DOHH2 (cell line): ENCODE measurements around the gene SPIRE2.

Source experiments
- H3F3A ChIP-seq: fragments of 200-600 bp; sonication (generic), shearing (Covaris generic); 2 replicates; pipeline ENCODE4 v1.6.0; 2016; ENCODE audit warnings: antibody characterized with exemption, mild to moderate bottlenecking; ENCODE audit not compliant: control insufficient read depth, insufficient read depth
- H3K27ac ChIP-seq: fragments of 200-600 bp; sonication (generic); 2 replicates; pipeline ENCODE4 v1.5.1; 2014; ENCODE audit warnings: low read depth, mild to moderate bottlenecking, low read length, moderate library complexity
- H3K27me3 ChIP-seq: fragments of 200-600 bp; sonication (generic); 2 replicates; pipeline ENCODE4 v1.6.1; 2014; ENCODE audit warnings: mild to moderate bottlenecking, low read length, mixed read lengths; ENCODE audit not compliant: control insufficient read depth
- H3K36me3 ChIP-seq: fragments of 200-600 bp; sonication (generic); 2 replicates; pipeline ENCODE4 v1.6.1; 2014; ENCODE audit warnings: mild to moderate bottlenecking, low read length, moderate library complexity, mixed read lengths; ENCODE audit not compliant: control insufficient read depth
- H3K4me1 ChIP-seq: fragments of 200-600 bp; sonication (generic); 2 replicates; pipeline ENCODE4 v1.6.1; 2014; ENCODE audit warnings: mild to moderate bottlenecking, low read length, mixed read lengths; ENCODE audit not compliant: control insufficient read depth
- H3K4me2 ChIP-seq: fragments of 200-600 bp; sonication (generic); 2 replicates; pipeline ENCODE4 v1.6.0; 2014; ENCODE audit warnings: mild to moderate bottlenecking, low read length, moderate library complexity
- H3K4me3 ChIP-seq: fragments of 200-600 bp; sonication (generic); 2 replicates; pipeline ENCODE4 v1.5.1; 2014; ENCODE audit warnings: mild to moderate bottlenecking, low read length, mixed read lengths
- H3K79me2 ChIP-seq: fragments of 200-600 bp; sonication (generic); 2 replicates; pipeline ENCODE4 v1.6.1; 2014; ENCODE audit warnings: mild to moderate bottlenecking, low read length, mixed read lengths; ENCODE audit not compliant: control insufficient read depth
- H3K9me2 ChIP-seq: fragments of 200-600 bp; sonication (generic); replicated peaks from 2 replicates; pipeline ENCODE4 v1.6.1; 2014; ENCODE audit warnings: mild to moderate bottlenecking, low read length, mixed read lengths; ENCODE audit not compliant: control insufficient read depth
- H3K9me3 ChIP-seq: fragments of 200-600 bp; sonication (generic); 2 replicates; pipeline ENCODE4 v1.6.1; 2014; ENCODE audit warnings: antibody characterized with exemption, low read length, mixed read lengths; ENCODE audit not compliant: control insufficient read depth, insufficient read depth
- H4K20me1 ChIP-seq: fragments of 200-600 bp; sonication (generic); 2 replicates; pipeline ENCODE4 v1.6.0; 2014; ENCODE audit warnings: low read depth, mild to moderate bottlenecking, antibody characterized with exemption, low read length, moderate library complexity; ENCODE audit not compliant: control insufficient read depth, insufficient read depth
- CTCF ChIP-seq: fragments of 200-600 bp; sonication (generic); IDR thresholded peaks from one replicate; pipeline ENCODE4 v1.5.1; 2014; ENCODE audit warnings: antibody characterized with exemption, mild to moderate bottlenecking, low read depth, low read length; ENCODE audit not compliant: poor library complexity, severe bottlenecking
- EZH2phosphoT487 ChIP-seq: fragments of 200-600 bp; sonication (generic); IDR thresholded peaks from 2 replicates; pipeline ENCODE4 v1.6.1; 2017; ENCODE audit warnings: borderline replicate concordance, mild to moderate bottlenecking, antibody characterized with exemption, low read length, moderate library complexity, mixed read lengths

The SPIRE2 gene

GRCh38 chr16:89786474-89787364, 41.6 kb upstream of the SPIRE2 start:
- Histone ChIP-seq H3K79me2 (peaks cover 45% of the 10 kb centered on the region), H3K4me2 (no peak overlapping the region), H3F3A (no peaks in the 10 kb centered on the region; the same call in 1 of the 2 replicates), H3K27me3 (no peaks in the 10 kb centered on the region), H3K36me3 (peaks cover 95% of the 10 kb centered on the region), H3K4me1 (no peaks in the 10 kb centered on the region), H3K9me3 (no peaks in the 10 kb centered on the region), H3K9me2 (no peaks in the 10 kb centered on the region), H4K20me1 (peaks cover 4% of the 10 kb centered on the region; the same call in 1 of the 2 replicates), H3K4me3 (no peak overlapping the region), H3K27ac (no peak overlapping the region)
- no peak for TF ChIP-seq CTCF
- TF ChIP-seq EZH2phosphoT487 = no peak

DNA sequence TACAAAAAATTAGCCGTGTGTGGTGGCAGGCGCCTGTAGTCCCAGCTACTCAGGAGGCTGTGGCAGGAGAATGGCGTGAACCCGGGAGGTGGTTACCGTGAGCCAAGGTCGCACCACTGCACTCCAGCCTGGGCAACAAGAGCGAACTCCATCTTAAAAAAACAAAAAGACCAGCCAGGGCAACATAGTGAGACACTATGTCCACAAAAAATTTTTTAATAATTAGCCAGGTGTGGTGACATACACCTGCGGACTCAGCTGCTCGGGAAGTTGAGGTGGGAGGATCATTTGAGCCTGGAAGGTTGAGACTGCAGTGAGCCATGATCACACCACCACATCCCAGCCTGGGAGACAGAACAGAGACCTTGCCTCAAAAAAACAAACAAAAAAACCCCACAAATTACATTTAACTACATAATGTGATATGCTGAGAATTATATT, 40.9 kb upstream of the SPIRE2 start:
- peaks cover 4% of the 10 kb centered on the region; the same call in 1 of the 2 replicates for H4K20me1 ChIP-seq
- no peak overlapping the region for H3K4me3 ChIP-seq
- H3F3A ChIP-seq = no peaks in the 10 kb centered on the region; the same call in 1 of the 2 replicates
- no peak overlapping the region for H3K27ac ChIP-seq
- H3K4me1 ChIP-seq = no peaks in the 10 kb centered on the region
- peaks cover 47% of the 10 kb centered on the region for H3K79me2 ChIP-seq
- H3K9me3 ChIP-seq = no peaks in the 10 kb centered on the region
- peaks cover 97% of the 10 kb centered on the region for H3K36me3 ChIP-seq
- H3K9me2 ChIP-seq = no peaks in the 10 kb centered on the region
- no peaks in the 10 kb centered on the region for H3K27me3 ChIP-seq
- H3K4me2 ChIP-seq = no peak overlapping the region
- TF ChIP-seq CTCF = no peak
- no peak for TF ChIP-seq EZH2phosphoT487

- H3F3A ChIP-seq = no peaks in the 10 kb centered on the region
- H3K27ac ChIP-seq = no peak overlapping the region
- no peak for TF ChIP-seq EZH2phosphoT487
- no peak for TF ChIP-seq CTCF
- H3K4me2 ChIP-seq = no peak overlapping the region
- no peaks in the 10 kb centered on the region for H3K9me3 ChIP-seq
- no peak overlapping the region for H3K4me3 ChIP-seq
- H4K20me1 ChIP-seq = peaks cover 4% of the 10 kb centered on the region; the same call in 1 of the 2 replicates
- H3K79me2 ChIP-seq = peaks cover 56% of the 10 kb centered on the region
- H3K36me3 ChIP-seq = peaks cover 92% of the 10 kb centered on the region
- no peaks in the 10 kb centered on the region for H3K27me3 ChIP-seq
- H3K9me2 ChIP-seq = no peaks in the 10 kb centered on the region
- H3K4me1 ChIP-seq = no peaks in the 10 kb centered on the region
These were observed 36.8 kb upstream of the SPIRE2 start for GRCh38 chr16:89791278-89791995.
